Central memory CD8-positive, alpha-beta T cell (primary cell): ENCODE measurements around the gene SEC23A.

Source experiments
- ATAC-seq: fragments of 150-1000 bp; cut with Tn5 transposase; replicated peaks from 2 replicates; pipeline ENCODE4 v1.10.0; 2022; ENCODE audit warnings: mild to moderate bottlenecking, moderate FRiP score, moderate number of reproducible peaks; ENCODE audit not compliant: poor library complexity, severe bottlenecking; ENCODE audit errors: extremely low read depth
- DNase-seq, 2 donors: peaks; one replicate each; pipeline ENCODE4 v3.0.0; 2021; ENCODE audit warnings: low spot score in 2 of 2
- H3K27ac Mint-ChIP-seq: one replicate; pipeline ENCODE4 v1.8.0; 2022; ENCODE audit warnings: low read depth, mild to moderate bottlenecking, moderate library complexity, mixed read lengths
- H3K27me3 Mint-ChIP-seq: one replicate; pipeline ENCODE4 v1.8.0; 2022; ENCODE audit warnings: mixed read lengths
- H3K36me3 Mint-ChIP-seq: one replicate; pipeline ENCODE4 v1.8.0; 2022; ENCODE audit warnings: mild to moderate bottlenecking, moderate library complexity, mixed read lengths; ENCODE audit not compliant: insufficient read depth
- H3K4me1 Mint-ChIP-seq: one replicate; pipeline ENCODE4 v1.8.0; 2022; ENCODE audit warnings: mixed read lengths
- H3K4me3 Mint-ChIP-seq: one replicate; pipeline ENCODE4 v1.8.0; 2022; ENCODE audit warnings: mild to moderate bottlenecking, moderate library complexity, mixed read lengths
- H3K9me3 Mint-ChIP-seq: one replicate; pipeline ENCODE4 v1.8.0; 2022; ENCODE audit warnings: mixed read lengths

The SEC23A gene

GRCh38 chr14:38989922-38990546 lies 113.0 kb downstream of the SEC23A start:
- H3K27ac Mint-ChIP-seq = peak overlapping the region; percentile 20
- ATAC-seq (no peak), DNase-seq (no peak)

GRCh38 chr14:38987781-38988180 lies 115.3 kb downstream of the SEC23A start:
- Mint-ChIP-seq H3K4me3 (no peak overlapping the region), H3K27me3 (no peaks in the 10 kb centered on the region), H3K36me3 (no peaks in the 10 kb centered on the region), H3K27ac (no peak overlapping the region), H3K9me3 (no peaks in the 10 kb centered on the region), H3K4me1 (peaks cover 11% of the 10 kb centered on the region)
- no peak for DNase-seq
- ATAC-seq = no peak

More at GRCh38 chr14:38989922-38990546, 113.0 kb downstream of the SEC23A start:
- Mint-ChIP-seq H3K9me3 (no peaks in the 10 kb centered on the region), H3K4me3 (peak overlapping the region; percentile 27), H3K4me1 (peaks cover 11% of the 10 kb centered on the region), H3K36me3 (no peaks in the 10 kb centered on the region), H3K27me3 (peaks cover 2% of the 10 kb centered on the region)

- DNase-seq (no peak), ATAC-seq (no peak)
- no peaks in the 10 kb centered on the region for H3K36me3 Mint-ChIP-seq
- H3K4me3 Mint-ChIP-seq = no peak overlapping the region
- H3K4me1 Mint-ChIP-seq = no peaks in the 10 kb centered on the region
- peaks cover 39% of the 10 kb centered on the region for H3K27me3 Mint-ChIP-seq
- H3K27ac Mint-ChIP-seq = no peak overlapping the region
- H3K9me3 Mint-ChIP-seq = peaks cover 13% of the 10 kb centered on the region
Measured at GRCh38 chr14:38982837-38983236, 120.2 kb downstream of the SEC23A start.

- no peak for DNase-seq
- Mint-ChIP-seq H3K36me3 (no peaks in the 10 kb centered on the region), H3K4me3 (no peak overlapping the region), H3K4me1 (no peaks in the 10 kb centered on the region), H3K27me3 (peaks cover 45% of the 10 kb centered on the region), H3K9me3 (peaks cover 15% of the 10 kb centered on the region), H3K27ac (no peak overlapping the region)
- ATAC-seq = no peak
Measured at GRCh38 chr14:38982278-38982677, 120.8 kb downstream of the SEC23A start.
